ENCODE data around the gene OR4E1. TPM values are rescaled to one million over a fixed set of nuclear protein-coding genes. Genes with fewer than 3 reads are reported as not detected.
"Not testable (repeated sequence)": the region's sequence is repeated elsewhere in the genome, so short reads cannot be mapped to it uniquely, and the experiment has no call there.

Gene OR4E1, protein sequence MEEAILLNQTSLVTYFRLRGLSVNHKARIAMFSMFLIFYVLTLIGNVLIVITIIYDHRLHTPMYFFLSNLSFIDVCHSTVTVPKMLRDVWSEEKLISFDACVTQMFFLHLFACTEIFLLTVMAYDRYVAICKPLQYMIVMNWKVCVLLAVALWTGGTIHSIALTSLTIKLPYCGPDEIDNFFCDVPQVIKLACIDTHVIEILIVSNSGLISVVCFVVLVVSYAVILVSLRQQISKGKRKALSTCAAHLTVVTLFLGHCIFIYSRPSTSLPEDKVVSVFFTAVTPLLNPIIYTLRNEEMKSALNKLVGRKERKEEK
- total RNA-seq, result not detected

GRCh38 chr14:21673718-21674117 is at the start of gene OR4E1:
Gene OR4E1, minus strand, starts transcription at chr14:21673818. Its CDS starts 2,883 bp downstream, at chr14:21670935.
- Mint-ChIP-seq H3K27me3 (ENCODE audit: low read depth) (peaks cover 18% of the 10 kb centered on the region), H3K4me3 (no peak within 1 kb of the TSS), H3K4me1 (ENCODE audit: low read depth) (no peaks in the 10 kb centered on the region), H3K9me3 (peaks cover 4% of the 10 kb centered on the region), H3K36me3 (ENCODE audit: insufficient read depth) (no peaks in the 10 kb centered on the region)
- ATAC-seq, result no peak
- no peak for DNase-seq

DNA sequence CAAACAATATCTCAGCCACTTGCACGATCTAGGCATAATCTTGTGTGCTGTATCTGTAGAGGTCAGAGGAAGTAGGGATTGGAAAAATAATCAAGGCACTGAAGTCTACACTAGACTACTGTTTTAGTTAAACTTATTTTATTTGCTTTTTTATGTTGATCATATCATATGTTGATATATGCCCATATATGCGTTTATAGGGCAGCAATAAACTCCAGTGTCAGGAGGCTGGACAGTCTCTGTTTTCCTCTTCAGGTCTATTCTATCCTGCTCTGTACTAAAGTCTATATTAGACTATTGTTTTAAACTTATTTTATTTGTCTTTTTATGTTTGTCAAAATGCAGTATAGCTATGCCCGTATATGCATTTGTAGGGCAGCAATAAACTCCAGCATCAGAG is 47.9 kb upstream of the OR4E1 start:
- Mint-ChIP-seq H3K4me1 (ENCODE audit: low read depth) (peaks cover 3% of the 10 kb centered on the region), H3K4me3 (no peak overlapping the region), H3K27me3 (ENCODE audit: low read depth) (peaks cover 39% of the 10 kb centered on the region), H3K36me3 (ENCODE audit: insufficient read depth) (no peaks in the 10 kb centered on the region), H3K9me3 (no peaks in the 10 kb centered on the region)
- ATAC-seq (no peak), DNase-seq (no peak)

DNA sequence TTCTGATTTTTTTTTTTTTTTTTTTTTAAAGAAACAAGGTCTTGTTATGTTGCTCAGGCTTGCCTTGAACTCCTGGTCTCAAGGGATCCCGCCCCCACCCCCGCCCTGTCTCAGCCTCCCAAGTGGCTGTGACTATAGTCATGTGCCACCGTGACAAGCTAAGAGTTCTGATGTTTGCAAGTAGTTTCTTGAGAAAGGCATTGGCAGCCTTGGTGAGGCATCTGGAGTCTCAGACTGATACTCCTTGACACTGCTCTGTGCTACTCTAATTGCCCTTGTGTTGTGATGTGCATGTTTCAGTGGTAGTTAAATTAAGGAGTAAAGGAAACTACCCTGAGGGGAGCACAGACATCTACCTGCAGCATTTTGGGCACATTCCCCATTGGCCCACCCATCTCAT is 46.2 kb upstream of the OR4E1 start:
- no peak for DNase-seq

DNA sequence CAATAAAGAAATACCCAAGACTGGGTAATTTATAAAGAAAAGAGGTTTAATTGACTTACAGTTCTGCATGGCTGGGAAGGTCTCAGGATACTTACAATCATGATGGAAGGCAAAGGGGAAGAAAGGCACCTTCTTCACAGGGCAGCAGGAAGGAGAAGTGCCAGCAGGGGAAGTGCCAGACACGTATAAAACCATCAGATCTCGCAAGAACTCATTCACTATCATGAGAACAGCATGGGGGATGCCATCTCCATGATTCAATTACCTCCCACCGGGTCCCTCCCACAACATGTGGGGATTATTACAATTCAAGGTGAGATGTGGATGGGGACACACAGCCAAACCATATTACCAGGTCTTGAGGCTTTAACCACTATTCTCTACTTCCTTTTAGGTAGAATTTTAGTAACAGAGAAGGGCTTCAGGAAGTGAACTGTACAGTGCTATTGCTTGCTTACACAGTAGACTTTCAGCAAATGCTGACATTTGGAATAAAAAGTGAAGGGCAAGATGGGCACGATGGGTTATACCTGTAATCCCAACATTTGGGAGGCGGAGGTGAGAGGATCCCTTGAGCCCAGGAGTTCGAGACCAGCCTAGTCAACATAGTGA is 40.8 kb upstream of the OR4E1 start:
- Mint-ChIP-seq H3K27me3 (ENCODE audit: low read depth) (peaks cover 30% of the 10 kb centered on the region), H3K4me1 (ENCODE audit: low read depth) (no peaks in the 10 kb centered on the region), H3K9me3 (no peaks in the 10 kb centered on the region), H3K4me3 (peak overlapping the region; percentile 31), H3K36me3 (ENCODE audit: insufficient read depth) (no peaks in the 10 kb centered on the region)
- no peak for ATAC-seq
- no peak for DNase-seq

More for the DNA sequence above, 46.2 kb upstream of the OR4E1 start:
- Mint-ChIP-seq H3K9me3 (no peaks in the 10 kb centered on the region), H3K4me3 (no peak overlapping the region), H3K36me3 (ENCODE audit: insufficient read depth) (no peaks in the 10 kb centered on the region), H3K27me3 (ENCODE audit: low read depth) (peaks cover 31% of the 10 kb centered on the region), H3K4me1 (ENCODE audit: low read depth) (peaks cover 3% of the 10 kb centered on the region)
- ATAC-seq, result peak in 1 of 2 donors; percentile 32

GRCh38 chr14:21712036-21712435 is 38.4 kb upstream of the OR4E1 start:
- H3K4me1 Mint-ChIP-seq (ENCODE audit: low read depth), result no peaks in the 10 kb centered on the region
- H3K36me3 Mint-ChIP-seq (ENCODE audit: insufficient read depth), result no peaks in the 10 kb centered on the region
- H3K27me3 Mint-ChIP-seq (ENCODE audit: low read depth), result peaks cover 28% of the 10 kb centered on the region
- H3K9me3 Mint-ChIP-seq, result peaks cover 3% of the 10 kb centered on the region
- ATAC-seq (no peak), DNase-seq (no peak)
- peak overlapping the region; percentile 73 for H3K4me3 Mint-ChIP-seq

DNA sequence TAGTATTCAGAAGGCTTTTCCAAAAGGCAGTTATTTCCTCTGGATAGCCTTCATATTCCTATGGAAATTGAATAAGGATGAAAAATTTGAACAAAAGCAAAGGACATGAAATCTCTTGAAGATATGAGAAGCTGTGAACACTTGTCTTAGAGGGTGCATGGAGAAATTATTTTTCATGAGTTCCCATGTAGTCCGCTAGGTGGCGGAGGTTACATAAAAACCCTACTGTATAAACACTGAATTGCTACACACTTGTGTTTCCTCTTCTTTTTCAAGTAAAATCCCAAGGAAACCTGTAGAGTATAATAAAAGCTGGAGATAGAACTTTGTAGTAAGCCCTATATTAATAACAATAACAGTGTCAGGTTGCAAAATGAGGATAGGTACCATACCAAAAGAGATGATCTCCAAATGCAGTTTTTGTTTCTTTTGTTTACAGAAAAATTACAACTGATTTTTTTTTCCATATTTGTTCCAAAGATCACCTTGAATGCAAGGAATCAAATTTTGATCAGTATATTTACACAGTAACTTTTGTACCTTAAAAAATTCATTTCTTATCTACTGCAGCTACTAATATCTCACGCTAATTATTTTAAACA is 37.8 kb upstream of the OR4E1 start:
- H3K9me3 Mint-ChIP-seq, result peaks cover 3% of the 10 kb centered on the region
- ATAC-seq (peak in 1 of 2 donors; percentile 67), DNase-seq (no peak)
- no peaks in the 10 kb centered on the region for H3K36me3 Mint-ChIP-seq (ENCODE audit: insufficient read depth)
- H3K27me3 Mint-ChIP-seq (ENCODE audit: low read depth), result peaks cover 26% of the 10 kb centered on the region
- no peaks in the 10 kb centered on the region for H3K4me1 Mint-ChIP-seq (ENCODE audit: low read depth)
- H3K4me3 Mint-ChIP-seq, result no peak overlapping the region

DNA sequence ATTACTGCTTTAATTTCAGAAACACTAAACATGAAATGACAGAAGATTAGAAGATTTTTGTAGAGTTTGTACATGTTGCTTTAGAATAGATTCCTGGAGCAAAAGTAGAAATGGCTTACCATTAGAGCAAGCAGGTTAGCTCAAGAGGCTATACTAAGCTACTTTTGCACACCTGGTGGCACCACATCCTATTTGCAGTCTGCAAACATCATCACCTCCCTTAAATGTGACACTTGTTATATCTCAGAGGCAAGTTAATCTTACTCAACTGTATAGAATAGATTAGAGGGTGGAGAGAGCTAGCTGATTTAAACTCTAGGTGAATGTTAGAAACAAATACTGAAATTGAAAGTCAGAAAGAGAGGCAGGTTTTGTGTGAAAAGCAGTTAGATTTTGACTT is 30.7 kb upstream of the OR4E1 start:
- ATAC-seq (peak; percentile 33 to 49), DNase-seq (no peak)
- peaks cover 21% of the 10 kb centered on the region for H3K4me1 Mint-ChIP-seq (ENCODE audit: low read depth)
- peaks cover 17% of the 10 kb centered on the region for H3K27me3 Mint-ChIP-seq (ENCODE audit: low read depth)
- H3K4me3 Mint-ChIP-seq, result no peak overlapping the region
- no peaks in the 10 kb centered on the region for H3K36me3 Mint-ChIP-seq (ENCODE audit: insufficient read depth)
- peaks cover 3% of the 10 kb centered on the region for H3K9me3 Mint-ChIP-seq

- Mint-ChIP-seq H3K27me3 (ENCODE audit: low read depth) (peaks cover 13% of the 10 kb centered on the region), H3K36me3 (ENCODE audit: insufficient read depth) (no peaks in the 10 kb centered on the region), H3K9me3 (no peaks in the 10 kb centered on the region), H3K4me1 (ENCODE audit: low read depth) (peaks cover 21% of the 10 kb centered on the region), H3K4me3 (no peak overlapping the region)
- DNase-seq, result no peak
- peak; percentile 97 for ATAC-seq
These were observed 30.0 kb upstream of the OR4E1 start for GRCh38 chr14:21703357-21704326.

DNA sequence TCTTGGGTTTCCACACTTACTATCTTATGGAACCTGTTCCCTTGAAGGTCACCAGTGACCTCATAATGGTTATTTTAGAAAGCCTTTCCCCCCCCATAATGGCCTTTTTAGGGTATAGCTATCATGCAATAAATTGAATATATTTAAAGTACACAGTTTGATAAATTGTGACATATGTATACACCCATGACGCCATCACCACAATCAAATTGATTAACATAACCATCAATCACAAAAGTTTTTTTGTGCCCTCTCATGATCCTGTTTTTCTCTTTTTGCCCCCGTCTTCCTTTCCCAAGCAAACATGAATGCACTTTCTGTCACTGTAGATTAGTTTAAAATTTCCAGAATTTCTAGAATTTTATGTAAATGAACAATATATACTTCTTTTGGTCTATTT is 28.7 kb upstream of the OR4E1 start:
- Mint-ChIP-seq H3K9me3 (no peaks in the 10 kb centered on the region), H3K4me3 (no peak overlapping the region), H3K4me1 (ENCODE audit: low read depth) (peaks cover 21% of the 10 kb centered on the region), H3K36me3 (ENCODE audit: insufficient read depth) (no peaks in the 10 kb centered on the region), H3K27me3 (ENCODE audit: low read depth) (peaks cover 13% of the 10 kb centered on the region)
- ATAC-seq, result no peak
- DNase-seq, result no peak

GRCh38 chr14:21699551-21699950 is 25.9 kb upstream of the OR4E1 start:
- H3K9me3 Mint-ChIP-seq, result no peaks in the 10 kb centered on the region
- ATAC-seq (no peak), DNase-seq (no peak)
- no peak overlapping the region for H3K4me3 Mint-ChIP-seq
- peaks cover 15% of the 10 kb centered on the region for H3K4me1 Mint-ChIP-seq (ENCODE audit: low read depth)
- no peaks in the 10 kb centered on the region for H3K36me3 Mint-ChIP-seq (ENCODE audit: insufficient read depth)
- H3K27me3 Mint-ChIP-seq (ENCODE audit: low read depth), result peaks cover 11% of the 10 kb centered on the region

GRCh38 chr14:21698538-21698937 is 24.9 kb upstream of the OR4E1 start:
- not testable (repeated sequence) for H3K9me3 Mint-ChIP-seq; DNase-seq; H3K4me3 Mint-ChIP-seq; H3K36me3 Mint-ChIP-seq (ENCODE audit: insufficient read depth); ATAC-seq; H3K4me1 Mint-ChIP-seq (ENCODE audit: low read depth)
- peaks cover 11% of the 10 kb centered on the region for H3K27me3 Mint-ChIP-seq (ENCODE audit: low read depth)

GRCh38 chr14:21697662-21698061 is 24.0 kb upstream of the OR4E1 start:
- not testable (repeated sequence) for DNase-seq; ATAC-seq; H3K4me1 Mint-ChIP-seq (ENCODE audit: low read depth); H3K4me3 Mint-ChIP-seq; H3K36me3 Mint-ChIP-seq (ENCODE audit: insufficient read depth); H3K9me3 Mint-ChIP-seq
- H3K27me3 Mint-ChIP-seq (ENCODE audit: low read depth), result peaks cover 11% of the 10 kb centered on the region

DNA sequence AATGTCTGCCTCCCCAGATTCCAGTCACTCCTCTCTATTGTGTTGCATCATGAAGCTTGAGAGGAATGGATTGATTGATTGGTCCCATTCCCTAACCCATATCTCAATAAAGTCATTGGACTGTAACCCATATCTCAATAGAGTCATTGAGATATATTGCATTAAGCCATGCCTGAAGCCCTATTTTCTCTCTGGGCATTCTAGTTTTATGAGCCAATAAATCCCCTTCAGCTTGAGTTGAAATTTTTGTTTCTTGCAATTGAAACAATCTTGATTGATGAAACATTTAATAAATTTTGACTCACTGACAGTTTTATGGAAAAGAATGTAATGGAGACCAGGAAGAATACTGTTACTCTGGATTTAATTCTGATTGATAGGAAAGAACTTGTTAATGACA is 20.8 kb upstream of the OR4E1 start:
- ATAC-seq (no peak), DNase-seq (no peak)
- Mint-ChIP-seq H3K9me3 (no peaks in the 10 kb centered on the region), H3K4me1 (ENCODE audit: low read depth) (no peaks in the 10 kb centered on the region), H3K4me3 (no peak overlapping the region), H3K36me3 (ENCODE audit: insufficient read depth) (no peaks in the 10 kb centered on the region), H3K27me3 (ENCODE audit: low read depth) (peaks cover 19% of the 10 kb centered on the region)

DNA sequence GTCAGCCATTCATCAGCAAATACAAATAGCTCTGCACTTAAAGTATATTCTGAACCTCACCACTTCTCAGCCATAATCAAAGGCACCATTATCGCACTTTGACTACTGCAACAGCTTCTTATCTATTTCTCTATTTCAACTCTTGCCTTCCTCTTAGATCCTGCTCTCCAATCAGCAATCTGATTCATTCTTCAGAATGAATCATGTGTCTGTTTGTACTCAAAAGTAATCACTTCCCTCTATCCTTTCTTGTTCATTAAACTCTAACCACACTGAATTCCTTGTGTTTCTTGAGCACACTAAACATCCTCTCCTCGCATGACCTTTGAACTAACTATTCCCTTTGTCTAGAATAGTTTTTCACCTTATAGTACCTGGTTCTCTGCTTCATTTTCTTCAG is 12.8 kb upstream of the OR4E1 start:
- ATAC-seq, result no peak
- no peaks in the 10 kb centered on the region for H3K4me1 Mint-ChIP-seq (ENCODE audit: low read depth)
- peaks cover 35% of the 10 kb centered on the region for H3K27me3 Mint-ChIP-seq (ENCODE audit: low read depth)
- no peak overlapping the region for H3K4me3 Mint-ChIP-seq
- no peak for DNase-seq
- H3K36me3 Mint-ChIP-seq (ENCODE audit: insufficient read depth), result no peaks in the 10 kb centered on the region
- H3K9me3 Mint-ChIP-seq, result no peaks in the 10 kb centered on the region
